HepG2 (cell line): ENCODE data around the gene SRRM2. TPM values are rescaled to one million over a fixed set of nuclear protein-coding genes. Genes with fewer than 3 reads are reported as not detected.

ENCODE experiments used
- ATAC-seq: fragments of 200-7000 bp; cut with Tn5 transposase; 3 replicates; pipeline ENCODE4 v1.9.1; 2020; ENCODE audit warnings: mild to moderate bottlenecking, moderate library complexity
- BruUV-seq: library from RNA; stranded (reverse); fragments of 400-500 nt; replicated peaks from 2 replicates; lab custom pipeline; 2021; lab: Mats Ljungman, UMichigan
- CTCF ChIA-PET: fragments of 300-600 bp; formaldehyde crosslinking; extraction: SDS; loops from one replicate; lab custom pipeline; 2021; ENCODE audit warnings: low total read pairs, inconsistent platforms, low intra/inter-chr PET ratio; lab: Yijun Ruan, JAX
- POLR2A ChIA-PET: fragments of 350-600 bp; sonication (Branson Sonifier 250); formaldehyde crosslinking; loops from one replicate; lab custom pipeline; 2020; ENCODE audit warnings: antibody characterized with exemption, inconsistent platforms; lab: Yijun Ruan, JAX
- DNase-seq: peaks from one replicate; pipeline ENCODE4 v3.0.0-alpha.2; 2015; ENCODE audit warnings: low spot score
- FAIRE-seq: peaks from 3 replicates; lab custom pipeline; 2011; peaks lifted over from hg19 to GRCh38; lab: Jason Lieb, UNC
- H2AFZ ChIP-seq: one replicate; pipeline ENCODE4 v1.6.1; 2011; ENCODE audit warnings: low read length, inconsistent platforms
- H3K27ac ChIP-seq: fragments of 300-600 bp; 3 replicates; pipeline ENCODE4 v1.8.0; 2011; ENCODE audit warnings: mixed run types, mild to moderate bottlenecking, mixed read lengths, low read length, inconsistent platforms; ENCODE audit not compliant: insufficient read depth; ENCODE audit errors: extremely low read length
- H3K27me3 ChIP-seq, 2 experiments: fragments of 200-600 bp in 1 of 2; 2 replicates in 1 of 2; 3 replicates in 1 of 2; pipeline versions ENCODE4 v1.6.0 to v1.8.0; 2011; ENCODE audit warnings: low read length in 2 of 2, mild to moderate bottlenecking in 2 of 2, moderate library complexity in 2 of 2, inconsistent platforms in 1 of 2; ENCODE audit not compliant: insufficient read depth in 2 of 2, control insufficient read depth in 1 of 2
- H3K36me3 ChIP-seq, 2 experiments: fragments of 200-600 bp in 1 of 2; replicated peaks in 1 of 2; 2 replicates in 1 of 2; 3 replicates in 1 of 2; pipeline versions ENCODE4 v1.5.1 to v1.8.0; 2011; ENCODE audit warnings: low read length in 2 of 2, inconsistent platforms in 1 of 2; ENCODE audit not compliant: insufficient read depth in 2 of 2, control insufficient read depth in 1 of 2
- H3K4me1 ChIP-seq: 2 replicates; pipeline ENCODE4 v1.5.1; 2012; ENCODE audit warnings: low read length, inconsistent platforms; ENCODE audit not compliant: insufficient read depth
- H3K4me2 ChIP-seq: 2 replicates; pipeline ENCODE4 v1.6.0; 2011; ENCODE audit warnings: low read depth, low read length, inconsistent platforms
- H3K4me3 ChIP-seq, 3 experiments: fragments of 200-600 bp in 1 of 3; sonication (generic), shearing (Covaris generic) in 1 of 3; replicated peaks in 1 of 3; 2 replicates each; pipeline ENCODE4 v1.5.1; 2011 to 2016; ENCODE audit warnings: low read length in 3 of 3, inconsistent platforms in 2 of 3, low read depth in 2 of 3, mild to moderate bottlenecking in 2 of 3, control low read depth in 1 of 3, mixed read lengths in 1 of 3; ENCODE audit not compliant: insufficient read depth in 1 of 3
- H3K79me2 ChIP-seq: one replicate; pipeline ENCODE4 v1.6.1; 2011; ENCODE audit warnings: low read length, inconsistent platforms; ENCODE audit not compliant: insufficient read depth
- H3K9ac ChIP-seq: 2 replicates; pipeline ENCODE4 v1.6.0; 2011; ENCODE audit warnings: mild to moderate bottlenecking, low read depth, low read length, inconsistent platforms; ENCODE audit not compliant: insufficient read depth
- H3K9me3 ChIP-seq: 2 replicates; pipeline ENCODE4 v1.5.1; 2012; ENCODE audit warnings: mild to moderate bottlenecking, low read length
- H4K20me1 ChIP-seq: 2 replicates; pipeline ENCODE4 v1.6.0; 2011; ENCODE audit warnings: inconsistent platforms, mild to moderate bottlenecking, low read length, moderate library complexity; ENCODE audit not compliant: insufficient read depth
- CTCF ChIP-seq: sonication (generic); formaldehyde crosslinking; IDR thresholded peaks from 2 replicates; pipeline ENCODE4 v1.5.0; 2020; ENCODE audit warnings: mild to moderate bottlenecking, missing genetic modification reagents, moderate library complexity
- HIVEP1 ChIP-seq: sonication (generic); formaldehyde crosslinking; IDR thresholded peaks from 2 replicates; pipeline ENCODE4 v1.4.0; 2020; ENCODE audit warnings: mild to moderate bottlenecking, missing genetic modification reagents
- KAT2B ChIP-seq: fragments of 150-350 bp; IDR thresholded peaks from 2 replicates; pipeline ENCODE4 v1.6.1; 2014; ENCODE audit warnings: low read depth, low read length, borderline replicate concordance
- SALL1 ChIP-seq: sonication (generic); formaldehyde crosslinking; IDR thresholded peaks from 2 replicates; pipeline ENCODE4 v1.8.0; 2022; ENCODE audit warnings: mild to moderate bottlenecking, missing genetic modification reagents
- STAT6 ChIP-seq: sonication (generic); formaldehyde crosslinking; IDR thresholded peaks from 2 replicates; pipeline ENCODE4 v1.4.0; 2020; ENCODE audit warnings: missing genetic modification reagents, mild to moderate bottlenecking, borderline replicate concordance
- ZC3H13 ChIP-seq: sonication (generic); formaldehyde crosslinking; IDR thresholded peaks from 2 replicates; pipeline ENCODE4 v1.8.1; 2023; ENCODE audit warnings: mild to moderate bottlenecking, missing genetic modification reagents, moderate library complexity
- ZHX2 ChIP-seq, 2 experiments: sonication (generic) in 1 of 2; formaldehyde crosslinking in 1 of 2; IDR thresholded peaks; 2 replicates each; pipeline versions ENCODE4 v1.6.1 to v1.9.0; 2014 to 2022; ENCODE audit warnings: antibody characterized with exemption in 1 of 2, borderline replicate concordance in 1 of 2, inconsistent platforms in 1 of 2, low read depth in 1 of 2, missing genetic modification reagents in 1 of 2
- ZNF136 ChIP-seq: sonication (generic); formaldehyde crosslinking; IDR thresholded peaks from 2 replicates; pipeline ENCODE4 v1.8.1; 2022; ENCODE audit warnings: low read depth, mild to moderate bottlenecking, moderate library complexity, missing genetic modification reagents
- ZNF552 ChIP-seq: sonication (generic); formaldehyde crosslinking; IDR thresholded peaks from 2 replicates; pipeline ENCODE4 v1.9.0; 2022; ENCODE audit warnings: missing genetic modification reagents, mild to moderate bottlenecking, borderline replicate concordance
- ZNF770 ChIP-seq: sonication (generic); formaldehyde crosslinking; IDR thresholded peaks from 2 replicates; pipeline ENCODE4 v1.5.0; 2020; ENCODE audit warnings: mild to moderate bottlenecking, missing genetic modification reagents
- WGBS: methylation state at CpG from one replicate; pipeline ENCODE4 v1.1.6; 2017; ENCODE audit warnings: low lambda C conversion rate; 5-methylcytosine and 5-hydroxymethylcytosine counted together
- in situ Hi-C: cut with HindIII; loops from 2 replicates; pipeline ENCODE4 v1.10.0; 2017; ENCODE audit warnings: low pct_unique_long_range_greater_than_20kb; ENCODE audit not compliant: extremely low pct_ligation_motif_present
- intact Hi-C: fragments of 100-400 bp; cut with micrococcal nuclease; formaldehyde crosslinking; loops from one replicate; pipeline ENCODE4 v1.10.0; 2022; ENCODE audit not compliant: unreplicated experiment
- polyA plus RNA-seq, 8 experiments: library from polyadenylated mRNA; depleted of rRNA in 3 of 8; stranded (reverse) in 7 of 8; unstranded in 1 of 8; fragments of >200 nt; fragmentation: Illumina TruSeq in 4 of 8; extraction: Trizol in 4 of 8; gene quantifications; 2 replicates each; pipeline versions ENCODE4 v1.2.1 to v1.2.3, GENCODE V29; 2011 to 2016; ENCODE audit warnings: low read depth in 4 of 8, missing spikeins in 1 of 8, mixed read lengths in 1 of 8; ENCODE audit not compliant: insufficient read depth in 1 of 8
- total RNA-seq, 5 experiments: library from RNA; depleted of rRNA; stranded (reverse); fragments of >200 nt; fragmentation: Illumina TruSeq; extraction: Trizol; gene quantifications; 2 replicates each; pipeline ENCODE4 v1.2.3, GENCODE V29; 2016; ENCODE audit warnings: low read depth in 1 of 5

Gene SRRM2
- total and polyA plus RNA-seq, 2 of the 13 experiments (the other 11 are each of a cell fraction or from before 2014, with no cell fraction given), result 50.4 to 112 TPM

- Histone ChIP-seq H3K4me2 (no peak overlapping the region), H3K4me3 (no peak overlapping the region), H3K4me1 (peaks cover 13% of the 10 kb centered on the region), H3K36me3 (peaks cover 2 to 4% of the 10 kb centered on the region in 2 experiments; a peak in 2 of 5 replicates), H3K27ac (no peak overlapping the region), H4K20me1 (peaks cover 8% of the 10 kb centered on the region), H3K9ac (no peak overlapping the region), H3K79me2 (peaks cover 23% of the 10 kb centered on the region), H2AFZ (no peak overlapping the region), H3K27me3 (no peaks in the 10 kb centered on the region; a peak in 1 of 5 replicates), H3K9me3 (no peaks in the 10 kb centered on the region)
- in situ Hi-C loops (no loop called here), intact Hi-C loops (no loop called here)
- WGBS, result 100% methylated on average over 4 of the region's 7 CpGs
- no TSS peak for BruUV-seq
- FAIRE-seq, result no peak
- CTCF ChIA-PET, result no interaction called here
- DNase-seq, result no peak
- no peak for ATAC-seq
- POLR2A ChIA-PET, result no interaction called here
- TF ChIP-seq CTCF (CRISPR knock-in tag) (no peak), ZNF552 (no peak), ZHX2 (IDR thresholded peaks at IDR 0.05; ENCODE audit: low read depth) (no peak), ZHX2 (CRISPR knock-in tag; IDR thresholded peaks at IDR 0.05; ENCODE audit: borderline replicate concordance) (no peak), ZC3H13 (CRISPR knock-in tag) (no peak), ZNF136 (no peak), STAT6 (no peak), HIVEP1 (CRISPR knock-in tag) (no peak), KAT2B (no peak), SALL1 (CRISPR knock-in tag) (no peak), ZNF770 (CRISPR knock-in tag) (no peak)
These were observed 3.5 kb upstream of the SRRM2 start for GRCh38 chr16:2748757-2749455.
